ENCODE measurements around the gene MAP1LC3B.

Gene MAP1LC3B

DNA sequence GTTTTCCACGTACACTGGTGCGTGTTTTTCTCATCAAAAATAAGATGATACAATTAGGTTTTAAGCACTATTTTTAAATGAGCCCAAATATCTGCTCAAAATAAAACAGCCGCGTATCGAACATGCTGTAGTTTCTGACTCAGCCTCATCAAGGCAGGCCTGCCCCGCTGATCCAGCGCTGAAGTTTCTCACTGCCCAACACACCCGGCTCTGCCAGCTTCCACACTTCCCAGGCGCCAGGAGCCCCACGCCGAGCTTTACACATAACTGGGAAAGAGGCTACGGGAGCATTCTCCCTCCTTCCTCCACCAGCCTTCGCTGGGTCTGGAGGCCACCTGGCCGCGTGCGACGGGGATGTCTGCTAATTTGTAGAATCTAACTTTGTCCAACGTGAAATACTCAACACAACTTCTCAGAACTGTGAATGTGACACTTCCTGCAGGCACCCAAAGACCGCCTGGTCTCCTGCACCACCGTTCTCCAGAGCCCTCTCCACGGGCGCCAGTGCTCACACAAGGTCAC, 42.1 kb downstream of the MAP1LC3B start:
- Histone ChIP-seq H3K4me3 (replicated peaks; ENCODE audit: insufficient read depth, low read length) (no peak overlapping the region), H3K27ac (replicated peaks) (no peak overlapping the region), H3K27me3 (ENCODE audit: insufficient read depth, poor library complexity, severe bottlenecking) (no peaks in the 10 kb centered on the region)
- TF ChIP-seq, protein P1, sequence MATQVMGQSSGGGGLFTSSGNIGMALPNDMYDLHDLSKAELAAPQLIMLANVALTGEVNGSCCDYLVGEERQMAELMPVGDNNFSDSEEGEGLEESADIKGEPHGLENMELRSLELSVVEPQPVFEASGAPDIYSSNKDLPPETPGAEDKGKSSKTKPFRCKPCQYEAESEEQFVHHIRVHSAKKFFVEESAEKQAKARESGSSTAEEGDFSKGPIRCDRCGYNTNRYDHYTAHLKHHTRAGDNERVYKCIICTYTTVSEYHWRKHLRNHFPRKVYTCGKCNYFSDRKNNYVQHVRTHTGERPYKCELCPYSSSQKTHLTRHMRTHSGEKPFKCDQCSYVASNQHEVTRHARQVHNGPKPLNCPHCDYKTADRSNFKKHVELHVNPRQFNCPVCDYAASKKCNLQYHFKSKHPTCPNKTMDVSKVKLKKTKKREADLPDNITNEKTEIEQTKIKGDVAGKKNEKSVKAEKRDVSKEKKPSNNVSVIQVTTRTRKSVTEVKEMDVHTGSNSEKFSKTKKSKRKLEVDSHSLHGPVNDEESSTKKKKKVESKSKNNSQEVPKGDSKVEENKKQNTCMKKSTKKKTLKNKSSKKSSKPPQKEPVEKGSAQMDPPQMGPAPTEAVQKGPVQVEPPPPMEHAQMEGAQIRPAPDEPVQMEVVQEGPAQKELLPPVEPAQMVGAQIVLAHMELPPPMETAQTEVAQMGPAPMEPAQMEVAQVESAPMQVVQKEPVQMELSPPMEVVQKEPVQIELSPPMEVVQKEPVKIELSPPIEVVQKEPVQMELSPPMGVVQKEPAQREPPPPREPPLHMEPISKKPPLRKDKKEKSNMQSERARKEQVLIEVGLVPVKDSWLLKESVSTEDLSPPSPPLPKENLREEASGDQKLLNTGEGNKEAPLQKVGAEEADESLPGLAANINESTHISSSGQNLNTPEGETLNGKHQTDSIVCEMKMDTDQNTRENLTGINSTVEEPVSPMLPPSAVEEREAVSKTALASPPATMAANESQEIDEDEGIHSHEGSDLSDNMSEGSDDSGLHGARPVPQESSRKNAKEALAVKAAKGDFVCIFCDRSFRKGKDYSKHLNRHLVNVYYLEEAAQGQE (IDR thresholded peaks at IDR 0.05; ENCODE audit: insufficient replicate concordance, low read depth) = no peak
- TF ChIP-seq POLR2AphosphoS5 (IDR thresholded peaks at IDR 0.05; ENCODE audit: low read depth) = no peak
- TF ChIP-seq, protein P2, sequence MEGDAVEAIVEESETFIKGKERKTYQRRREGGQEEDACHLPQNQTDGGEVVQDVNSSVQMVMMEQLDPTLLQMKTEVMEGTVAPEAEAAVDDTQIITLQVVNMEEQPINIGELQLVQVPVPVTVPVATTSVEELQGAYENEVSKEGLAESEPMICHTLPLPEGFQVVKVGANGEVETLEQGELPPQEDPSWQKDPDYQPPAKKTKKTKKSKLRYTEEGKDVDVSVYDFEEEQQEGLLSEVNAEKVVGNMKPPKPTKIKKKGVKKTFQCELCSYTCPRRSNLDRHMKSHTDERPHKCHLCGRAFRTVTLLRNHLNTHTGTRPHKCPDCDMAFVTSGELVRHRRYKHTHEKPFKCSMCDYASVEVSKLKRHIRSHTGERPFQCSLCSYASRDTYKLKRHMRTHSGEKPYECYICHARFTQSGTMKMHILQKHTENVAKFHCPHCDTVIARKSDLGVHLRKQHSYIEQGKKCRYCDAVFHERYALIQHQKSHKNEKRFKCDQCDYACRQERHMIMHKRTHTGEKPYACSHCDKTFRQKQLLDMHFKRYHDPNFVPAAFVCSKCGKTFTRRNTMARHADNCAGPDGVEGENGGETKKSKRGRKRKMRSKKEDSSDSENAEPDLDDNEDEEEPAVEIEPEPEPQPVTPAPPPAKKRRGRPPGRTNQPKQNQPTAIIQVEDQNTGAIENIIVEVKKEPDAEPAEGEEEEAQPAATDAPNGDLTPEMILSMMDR (IDR thresholded peaks at IDR 0.05; ENCODE audit: insufficient read depth, low read length) = no peak
- no peak for TF ChIP-seq GABPA (IDR thresholded peaks at IDR 0.05; ENCODE audit: low read depth)
- no peak for TF ChIP-seq SPI1 (IDR thresholded peaks at IDR 0.05; ENCODE audit: borderline replicate concordance, low read depth)
- no peak for DNase-seq (ENCODE audit: low read depth in 1 of 2, low spot score in 1 of 2)

DNA sequence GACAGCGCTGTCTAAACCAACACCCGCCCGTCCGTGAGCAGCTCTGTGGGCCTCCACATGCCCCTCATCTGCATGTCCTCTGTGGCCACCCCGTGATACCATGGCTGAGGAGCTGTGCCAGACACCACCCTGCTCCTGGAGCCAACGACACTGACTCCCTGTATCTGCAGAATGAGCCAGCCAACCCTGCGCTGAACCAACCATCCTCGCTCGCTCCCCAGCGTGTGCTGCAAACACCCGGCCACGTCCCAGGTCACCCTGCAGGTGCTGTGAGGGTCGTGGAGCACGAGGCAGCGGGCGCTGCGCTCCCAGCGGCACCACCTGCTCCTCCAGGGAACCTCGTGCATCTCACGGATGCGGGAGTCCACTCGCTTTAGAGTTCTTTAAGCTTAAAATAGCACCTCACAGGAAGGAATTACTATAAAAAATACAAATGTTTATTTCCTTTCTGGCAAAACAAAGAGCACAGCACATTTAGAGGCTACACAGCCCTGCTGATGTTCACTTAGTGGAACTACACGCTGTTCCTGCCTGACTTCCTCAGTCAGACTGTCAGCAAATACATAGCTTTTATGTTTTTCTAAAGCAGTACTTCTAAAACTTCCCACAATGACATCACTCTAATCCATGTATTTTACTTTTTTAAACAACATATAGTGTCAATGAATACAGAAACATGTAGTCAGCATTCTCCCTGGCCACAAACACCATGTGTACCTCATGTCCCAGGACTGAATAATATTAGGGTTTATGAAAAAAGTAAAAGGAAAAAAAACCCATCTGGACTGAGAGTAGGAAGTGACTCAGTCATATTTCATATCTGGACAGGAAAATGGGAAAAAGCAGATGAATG, 43.5 kb downstream of the MAP1LC3B start:
- no peak overlapping the region for H3K4me3 ChIP-seq (replicated peaks; ENCODE audit: insufficient read depth, low read length)
- no peak overlapping the region for H3K27ac ChIP-seq (replicated peaks)
- H3K27me3 ChIP-seq (ENCODE audit: insufficient read depth, poor library complexity, severe bottlenecking) = no peaks in the 10 kb centered on the region
- no peak for DNase-seq (ENCODE audit: low read depth in 1 of 2, low spot score in 1 of 2)
- TF ChIP-seq, protein P2 (IDR thresholded peaks at IDR 0.05; ENCODE audit: insufficient read depth, low read length) = no peak
- TF ChIP-seq GABPA (IDR thresholded peaks at IDR 0.05; ENCODE audit: low read depth) (no peak), POLR2AphosphoS5 (IDR thresholded peaks at IDR 0.05; ENCODE audit: low read depth) (no peak), SPI1 (IDR thresholded peaks at IDR 0.05; ENCODE audit: borderline replicate concordance, low read depth) (no peak)
- TF ChIP-seq, protein P1 (IDR thresholded peaks at IDR 0.05; ENCODE audit: insufficient replicate concordance, low read depth) = no peak

DNA sequence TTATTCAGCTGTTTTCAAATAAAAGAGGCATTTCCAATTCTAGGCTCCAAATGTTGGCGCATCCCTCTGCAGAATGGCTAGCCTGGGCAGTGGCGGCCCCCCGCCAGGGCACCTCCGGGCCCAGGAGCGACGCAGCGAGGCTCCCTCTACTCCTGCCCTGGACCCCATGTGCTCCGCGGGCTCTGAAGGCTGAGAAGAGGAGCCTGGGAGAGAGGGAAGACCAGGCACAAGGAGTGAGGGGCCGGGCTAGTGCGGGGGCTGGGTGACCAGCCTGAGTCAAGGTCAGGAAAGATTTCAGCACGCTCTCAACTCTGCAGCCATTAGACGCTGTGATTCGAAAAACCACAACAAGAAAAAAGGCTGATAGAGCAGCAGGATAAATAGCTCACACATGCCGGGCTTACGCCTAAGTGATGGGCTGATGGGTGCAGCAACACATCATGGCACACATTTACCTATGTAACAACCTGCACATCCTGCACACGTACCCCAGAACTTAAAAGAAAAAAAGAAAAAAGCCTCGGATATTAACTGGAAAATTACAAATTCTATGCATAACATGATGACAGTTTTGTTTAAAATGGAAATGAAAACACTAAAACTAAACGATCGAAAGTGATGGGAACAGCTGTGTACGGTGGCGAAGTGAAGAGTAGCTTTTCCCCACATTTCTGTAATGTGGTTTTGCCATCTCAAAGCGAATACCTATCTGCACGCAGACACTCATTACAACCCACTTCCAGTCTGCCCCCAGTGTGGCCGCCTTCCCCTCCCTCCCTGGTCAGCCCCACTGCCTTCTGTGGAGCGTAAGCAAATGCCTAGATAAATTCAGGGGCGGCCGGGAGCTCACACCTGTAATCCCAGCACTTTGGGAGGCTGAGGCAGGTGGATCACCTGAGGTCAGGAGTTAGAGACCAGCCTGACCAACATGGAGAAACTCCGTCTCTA, 44.4 kb downstream of the MAP1LC3B start:
- TF ChIP-seq POLR2AphosphoS5 (IDR thresholded peaks at IDR 0.05; ENCODE audit: low read depth) = no peak
- TF ChIP-seq, protein P1 (IDR thresholded peaks at IDR 0.05; ENCODE audit: insufficient replicate concordance, low read depth) = no peak
- TF ChIP-seq SPI1 (IDR thresholded peaks at IDR 0.05; ENCODE audit: borderline replicate concordance, low read depth) = no peak
- TF ChIP-seq GABPA (IDR thresholded peaks at IDR 0.05; ENCODE audit: low read depth) = no peak
- TF ChIP-seq, protein P2 (IDR thresholded peaks at IDR 0.05; ENCODE audit: insufficient read depth, low read length) = no peak
- no peak for DNase-seq (ENCODE audit: low read depth in 1 of 2, low spot score in 1 of 2)
- H3K27ac ChIP-seq (replicated peaks) = no peak overlapping the region

More for the DNA sequence above, 44.4 kb downstream of the MAP1LC3B start:
- H3K4me3 ChIP-seq (replicated peaks; ENCODE audit: insufficient read depth, low read length) = no peak overlapping the region
- no peaks in the 10 kb centered on the region for H3K27me3 ChIP-seq (ENCODE audit: insufficient read depth, poor library complexity, severe bottlenecking)

Measured in HL-60 (cell line).